IPS-NIHi11 (cell line): ENCODE results near the gene AEBP2.
A peak's percentile ranks its signal among the peaks of the same experiment; 100 is the strongest.
"Not testable (repeated sequence)": the region's sequence is repeated elsewhere in the genome, so short reads cannot be mapped to it uniquely, and the experiment has no call there.

Experiments used
- DNase-seq: peaks from one replicate; pipeline ENCODE4 v3.0.0; 2012; ENCODE audit warnings: mixed read lengths, low spot score

Gene AEBP2

GRCh38 chr12:19507823-19508222 lies 68.5 kb downstream of the AEBP2 start:
- DNase-seq: no peak

GRCh38 chr12:19510461-19510860 lies 71.2 kb downstream of the AEBP2 start:
- DNase-seq: no peak

GRCh38 chr12:19515179-19515578 lies 75.9 kb downstream of the AEBP2 start:
- DNase-seq: peak; percentile 26

- no peak for DNase-seq
These were observed 78.3 kb downstream of the AEBP2 start for GRCh38 chr12:19517583-19517982.

GRCh38 chr12:19518209-19518608 lies 78.9 kb downstream of the AEBP2 start:
- DNase-seq: no peak

- no peak for DNase-seq
These were observed 81.5 kb downstream of the AEBP2 start for GRCh38 chr12:19520646-19521415.

GRCh38 chr12:19525274-19525673 lies 86.0 kb downstream of the AEBP2 start:
- DNase-seq: no peak

- DNase-seq: no peak
These were observed 88.6 kb downstream of the AEBP2 start for GRCh38 chr12:19527866-19528265.

GRCh38 chr12:19528750-19529149 lies 89.5 kb downstream of the AEBP2 start:
- DNase-seq: no peak

- DNase-seq: no peak
These were observed 90.8 kb downstream of the AEBP2 start for GRCh38 chr12:19529951-19530636.

- DNase-seq: no peak
These were observed 91.3 kb downstream of the AEBP2 start for GRCh38 chr12:19530637-19531023.

GRCh38 chr12:19533567-19533966 lies 94.3 kb downstream of the AEBP2 start:
- DNase-seq: no peak

GRCh38 chr12:19539071-19539470 lies 99.8 kb downstream of the AEBP2 start:
- DNase-seq: no peak

GRCh38 chr12:19539836-19540235 lies 100.5 kb downstream of the AEBP2 start:
- DNase-seq: no peak

- no peak for DNase-seq
These were observed 103.3 kb downstream of the AEBP2 start for GRCh38 chr12:19542606-19543005.

- DNase-seq: no peak
These were observed 105.1 kb downstream of the AEBP2 start for GRCh38 chr12:19544353-19544752.

GRCh38 chr12:19545301-19545700 lies 106.0 kb downstream of the AEBP2 start:
- no peak for DNase-seq

- DNase-seq: no peak
These were observed 106.7 kb downstream of the AEBP2 start for GRCh38 chr12:19546027-19546426.

GRCh38 chr12:19546611-19547162 lies 107.4 kb downstream of the AEBP2 start:
- DNase-seq: no peak

- no peak for DNase-seq
These were observed 108.0 kb downstream of the AEBP2 start for GRCh38 chr12:19547271-19547671.

GRCh38 chr12:19548834-19549233 lies 109.5 kb downstream of the AEBP2 start:
- DNase-seq: no peak

GRCh38 chr12:19550626-19551025 lies 111.3 kb downstream of the AEBP2 start:
- DNase-seq: no peak

GRCh38 chr12:19552441-19553097 lies 113.3 kb downstream of the AEBP2 start:
- not testable (repeated sequence) for DNase-seq
